Measurements from ENCODE around the gene GHRH. TPM values are rescaled to one million over a fixed set of nuclear protein-coding genes. Genes with fewer than 3 reads are reported as not detected.

GHRH gene
- total RNA-seq, 1 donor from 2014 or later, result not detected

DNA sequence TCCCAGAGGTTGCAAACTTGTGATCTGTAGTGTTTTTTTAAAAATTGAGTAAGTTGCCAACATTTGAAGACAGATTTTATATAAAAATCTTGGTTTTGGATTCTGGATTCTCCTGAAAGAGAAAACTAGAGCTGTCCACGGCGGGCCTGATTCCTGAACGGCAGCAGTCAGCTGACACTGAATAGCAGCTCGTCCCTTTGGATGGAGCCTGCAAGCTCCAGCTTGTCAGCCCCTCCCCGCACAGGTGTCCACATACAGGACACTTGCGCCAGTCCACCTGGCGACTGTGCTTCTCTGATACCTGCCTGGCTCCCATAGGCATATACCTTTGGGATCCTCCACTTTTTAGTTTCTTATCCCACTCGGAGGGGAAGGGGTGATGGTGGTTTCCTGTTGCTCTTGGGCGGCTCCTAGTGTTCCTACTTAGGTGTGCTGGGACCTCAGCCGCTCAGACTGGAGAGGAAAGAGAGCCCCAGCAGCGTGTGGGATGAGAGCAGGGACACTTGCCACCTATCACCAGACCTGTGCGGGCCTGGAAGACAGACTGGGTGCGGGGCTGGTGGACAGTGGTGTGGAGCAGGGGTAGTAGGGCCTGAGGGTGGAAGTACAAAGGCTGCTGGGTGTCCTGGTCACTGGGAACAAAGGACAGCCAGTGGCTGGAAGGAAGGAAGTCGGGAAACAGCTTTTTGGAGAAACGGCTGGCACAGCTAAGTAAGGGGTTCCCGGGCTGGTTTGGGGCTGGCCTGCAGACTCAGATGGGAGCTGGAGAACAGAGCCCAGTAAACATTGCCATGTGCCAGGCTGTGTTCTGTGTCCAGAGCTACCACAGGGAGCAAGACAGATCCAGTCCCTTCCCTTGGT, 18.3 kb downstream of the GHRH start:
- no peak overlapping the region for H3K27ac ChIP-seq
- peaks cover 15% of the 10 kb centered on the region for H3K4me1 ChIP-seq
- no peaks in the 10 kb centered on the region for H3K9me3 ChIP-seq
- no peak overlapping the region for H3K4me3 ChIP-seq
- H3K27me3 ChIP-seq, result no peaks in the 10 kb centered on the region
- peaks cover 0 to 16% of the 10 kb centered on the region in 2 donors for H3K36me3 ChIP-seq
- TF ChIP-seq POLR2A (IDR thresholded peaks at IDR 0.05), result no peak
- TF ChIP-seq, protein P1, sequence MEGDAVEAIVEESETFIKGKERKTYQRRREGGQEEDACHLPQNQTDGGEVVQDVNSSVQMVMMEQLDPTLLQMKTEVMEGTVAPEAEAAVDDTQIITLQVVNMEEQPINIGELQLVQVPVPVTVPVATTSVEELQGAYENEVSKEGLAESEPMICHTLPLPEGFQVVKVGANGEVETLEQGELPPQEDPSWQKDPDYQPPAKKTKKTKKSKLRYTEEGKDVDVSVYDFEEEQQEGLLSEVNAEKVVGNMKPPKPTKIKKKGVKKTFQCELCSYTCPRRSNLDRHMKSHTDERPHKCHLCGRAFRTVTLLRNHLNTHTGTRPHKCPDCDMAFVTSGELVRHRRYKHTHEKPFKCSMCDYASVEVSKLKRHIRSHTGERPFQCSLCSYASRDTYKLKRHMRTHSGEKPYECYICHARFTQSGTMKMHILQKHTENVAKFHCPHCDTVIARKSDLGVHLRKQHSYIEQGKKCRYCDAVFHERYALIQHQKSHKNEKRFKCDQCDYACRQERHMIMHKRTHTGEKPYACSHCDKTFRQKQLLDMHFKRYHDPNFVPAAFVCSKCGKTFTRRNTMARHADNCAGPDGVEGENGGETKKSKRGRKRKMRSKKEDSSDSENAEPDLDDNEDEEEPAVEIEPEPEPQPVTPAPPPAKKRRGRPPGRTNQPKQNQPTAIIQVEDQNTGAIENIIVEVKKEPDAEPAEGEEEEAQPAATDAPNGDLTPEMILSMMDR (IDR thresholded peaks at IDR 0.05), result no peak
- no peak for TF ChIP-seq POLR2AphosphoS5 (IDR thresholded peaks at IDR 0.05; ENCODE audit: insufficient read depth in 1 of 2, low read depth in 1 of 2)
- no peak for DNase-seq (ENCODE audit: extremely low spot score in 2 of 2)
- intact Hi-C loops (cut with DNase I), result no loop called here

DNA sequence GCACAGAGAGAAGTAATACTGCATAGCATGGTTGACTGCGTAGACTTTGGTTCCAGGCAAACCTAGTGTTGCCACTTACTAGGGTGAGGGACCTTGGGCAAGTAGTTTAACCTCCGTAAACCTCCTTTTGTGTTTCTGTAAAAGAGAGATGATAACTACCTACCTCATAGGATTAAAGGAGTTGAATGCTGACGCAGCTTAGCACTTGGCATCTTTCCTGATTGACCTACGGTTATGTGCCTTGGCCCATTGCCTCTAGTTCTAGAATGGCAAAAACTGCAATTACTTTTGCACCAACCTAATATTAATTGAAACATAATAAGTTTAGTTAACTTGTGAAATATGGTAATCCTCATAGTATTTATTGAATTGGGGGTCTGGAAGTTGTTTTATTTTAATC, 19.1 kb downstream of the GHRH start:
- Histone ChIP-seq H3K4me1 (peaks cover 19% of the 10 kb centered on the region), H3K36me3 (peaks cover 0 to 24% of the 10 kb centered on the region in 2 donors), H3K4me3 (no peak overlapping the region), H3K27me3 (no peaks in the 10 kb centered on the region), H3K9me3 (no peaks in the 10 kb centered on the region), H3K27ac (no peak overlapping the region)
- DNase-seq (ENCODE audit: extremely low spot score in 2 of 2), result no peak
- TF ChIP-seq POLR2A (IDR thresholded peaks at IDR 0.05) (no peak), POLR2AphosphoS5 (IDR thresholded peaks at IDR 0.05; ENCODE audit: insufficient read depth in 1 of 2, low read depth in 1 of 2) (no peak)
- TF ChIP-seq, protein P1 (IDR thresholded peaks at IDR 0.05), result no peak
- intact Hi-C loops (cut with DNase I), result no loop called here

DNA sequence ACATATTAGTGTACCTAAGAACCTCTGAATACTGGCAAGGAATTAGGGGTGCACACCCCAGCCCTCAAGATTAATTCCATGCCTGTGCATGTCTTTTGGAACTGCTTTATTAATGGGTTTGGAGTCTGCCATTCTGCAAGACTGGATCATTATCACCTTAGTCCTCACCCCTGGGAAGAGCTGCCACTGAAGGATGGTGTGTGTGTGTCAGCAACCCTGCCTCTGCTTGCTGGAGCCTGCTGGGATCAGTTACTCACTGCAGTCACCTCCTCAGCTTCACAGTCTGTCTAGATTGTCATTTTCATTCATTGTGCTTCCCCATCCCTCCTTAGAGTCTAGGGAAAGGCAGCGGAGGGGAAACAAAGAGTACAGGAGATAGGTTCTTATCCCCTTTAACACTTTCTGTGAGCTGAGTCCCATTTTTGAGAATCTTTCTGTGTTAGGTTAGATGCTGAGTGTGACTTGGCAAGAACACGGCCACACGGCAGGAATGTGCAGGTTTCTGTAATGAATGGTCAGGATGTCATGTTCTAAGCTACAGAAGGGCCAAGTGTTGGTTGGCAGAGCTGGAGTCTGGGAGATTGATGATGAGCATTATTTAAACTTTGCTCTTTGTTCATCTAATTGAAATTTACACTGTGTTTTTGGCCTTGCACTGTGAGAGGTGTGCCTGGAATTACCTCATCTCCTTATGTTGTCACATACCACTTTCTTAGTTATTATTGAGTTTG, 21.1 kb downstream of the GHRH start:
- TF ChIP-seq, protein P1 (IDR thresholded peaks at IDR 0.05), result no peak
- no peak for TF ChIP-seq POLR2A (IDR thresholded peaks at IDR 0.05)
- no peak for TF ChIP-seq POLR2AphosphoS5 (IDR thresholded peaks at IDR 0.05; ENCODE audit: insufficient read depth in 1 of 2, low read depth in 1 of 2)
- no peak overlapping the region for H3K4me3 ChIP-seq
- intact Hi-C loops (cut with DNase I), result no loop called here
- no peak for DNase-seq (ENCODE audit: extremely low spot score in 2 of 2)
- H3K27me3 ChIP-seq, result no peaks in the 10 kb centered on the region
- H3K4me1 ChIP-seq, result peaks cover 19% of the 10 kb centered on the region
- no peak overlapping the region for H3K27ac ChIP-seq
- peaks cover 0 to 41% of the 10 kb centered on the region in 2 donors for H3K36me3 ChIP-seq
- H3K9me3 ChIP-seq, result no peaks in the 10 kb centered on the region

DNA sequence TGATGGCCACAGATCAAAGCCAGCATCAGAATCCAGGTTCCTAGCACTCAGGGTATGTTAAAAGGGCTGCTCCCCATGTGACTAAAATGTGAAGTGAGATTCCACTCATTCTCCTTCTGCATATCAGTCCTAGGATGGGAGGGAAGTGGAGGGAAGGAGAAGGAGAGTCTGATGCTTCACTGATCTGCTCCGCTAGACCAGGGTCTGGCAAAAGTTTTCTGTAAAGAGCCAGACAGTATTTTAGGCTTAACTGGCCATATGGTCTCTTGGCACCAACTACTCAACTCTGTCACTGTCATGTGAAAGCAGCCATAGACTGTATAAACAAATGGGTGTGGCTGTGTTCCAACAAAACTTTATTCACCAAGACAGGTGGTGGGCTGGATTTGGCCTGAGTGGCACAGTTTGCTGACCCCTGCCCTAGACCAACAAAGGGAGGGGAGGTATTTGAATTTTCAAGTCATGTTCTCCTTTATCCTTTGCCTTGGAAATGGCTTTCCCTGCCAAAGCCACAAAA, 22.6 kb downstream of the GHRH start:
- no peak for DNase-seq (ENCODE audit: extremely low spot score in 2 of 2)
- Histone ChIP-seq H3K4me1 (peaks cover 19% of the 10 kb centered on the region), H3K27ac (no peak overlapping the region)

More for the DNA sequence above, 22.6 kb downstream of the GHRH start:
- TF ChIP-seq POLR2AphosphoS5 (IDR thresholded peaks at IDR 0.05; ENCODE audit: insufficient read depth in 1 of 2, low read depth in 1 of 2) (no peak), POLR2A (IDR thresholded peaks at IDR 0.05) (no peak)
- TF ChIP-seq, protein P1 (IDR thresholded peaks at IDR 0.05), result no peak
- no peak overlapping the region for H3K4me3 ChIP-seq
- no peaks in the 10 kb centered on the region for H3K9me3 ChIP-seq
- intact Hi-C loops (cut with DNase I), result no loop called here
- peaks cover 0 to 56% of the 10 kb centered on the region in 2 donors for H3K36me3 ChIP-seq
- H3K27me3 ChIP-seq, result no peaks in the 10 kb centered on the region

All from vagina (tissue), 2 donors.